ENCODE data around the gene GGTLC1. TPM values are rescaled to one million over a fixed set of nuclear protein-coding genes. Genes with fewer than 3 reads are reported as not detected.
A peak's percentile ranks its signal among the peaks of the same experiment; 100 is the strongest.

The GGTLC1 gene
- total and polyA plus RNA-seq, 8 donors: not detected

DNA sequence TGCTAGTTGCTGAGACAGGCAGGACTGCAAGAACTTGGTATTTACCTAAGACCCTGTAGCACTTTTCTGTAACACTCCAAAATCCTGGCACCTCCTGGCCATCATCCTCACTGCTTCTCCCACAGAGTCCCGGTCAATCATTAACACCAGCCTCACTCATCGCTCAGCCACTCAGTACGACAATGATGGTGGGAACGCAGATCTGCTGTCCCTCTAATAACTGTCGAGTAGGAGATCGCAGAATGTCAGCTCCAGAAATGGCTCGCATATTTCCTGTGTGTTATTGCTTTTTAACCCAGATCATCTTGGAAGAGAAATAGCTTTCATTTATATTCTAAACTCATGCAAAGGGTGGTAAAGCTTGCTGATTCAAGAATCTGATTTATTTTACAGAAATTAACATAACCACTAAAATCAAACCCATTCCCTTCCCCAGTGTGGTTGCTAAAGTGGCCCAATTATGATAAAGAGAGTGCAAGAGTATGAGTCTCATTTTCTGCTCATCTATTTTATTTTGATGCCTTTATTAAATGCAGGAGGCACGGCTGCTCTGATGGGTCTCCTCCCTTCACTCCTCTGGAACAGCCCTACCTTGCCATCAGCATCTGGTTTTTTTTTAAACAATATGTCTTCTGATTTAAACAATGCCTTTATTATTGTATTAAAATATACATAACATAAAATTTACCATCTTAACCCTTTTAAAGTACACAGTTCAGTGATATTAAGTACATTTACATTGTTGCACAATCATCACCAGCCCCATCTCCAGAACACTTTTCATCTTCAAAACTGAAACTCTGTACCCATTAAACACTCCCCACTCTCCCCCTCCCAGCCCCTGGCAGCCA lies 28.3 kb upstream of the GGTLC1 start:
- WGBS, 5 donors: 57 to 67% (median 62%) methylated on average over 8 of the region's 8 CpGs
- TF ChIP-seq EP300 (IDR thresholded peaks at IDR 0.05): no peak
- Histone ChIP-seq H3K36me3 (no peaks in the 10 kb centered on the region), H3K27me3 (peaks cover 0 to 23% (median 0%) of the 10 kb centered on the region in 3 donors), H3K4me3 (no peak overlapping the region), H3K4me1 (no peaks in the 10 kb centered on the region), H3K9me3 (no peaks in the 10 kb centered on the region), H3K27ac (no peak overlapping the region)
- intact Hi-C loops (cut with DNase I; ENCODE audit: low total_unique reads): no loop called here
- peak in 1 of 2 donors; percentile 16 for DNase-seq

DNA sequence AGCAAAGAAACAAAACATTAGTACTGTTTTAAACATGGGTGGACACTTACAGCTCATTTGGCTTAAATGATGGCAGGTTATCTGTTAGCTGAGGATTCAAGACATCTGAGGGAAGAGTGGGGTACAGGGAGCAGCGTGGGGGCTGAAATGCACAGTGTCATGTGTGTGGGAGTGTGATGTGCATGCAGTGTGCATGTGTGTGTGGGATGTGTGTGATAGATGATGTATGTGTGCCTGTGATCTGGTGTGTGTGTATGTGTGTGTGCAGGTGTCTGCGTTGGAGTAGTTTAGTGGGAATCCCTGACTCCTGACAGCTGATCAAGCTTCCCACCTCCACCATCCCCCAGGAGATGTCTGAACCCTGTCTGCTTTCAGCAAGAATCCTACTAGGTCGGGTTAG lies 25.4 kb upstream of the GGTLC1 start:
- Histone ChIP-seq H3K27ac (no peak overlapping the region), H3K27me3 (peaks cover 0 to 22% (median 0%) of the 10 kb centered on the region in 3 donors), H3K4me3 (no peak overlapping the region), H3K9me3 (no peaks in the 10 kb centered on the region), H3K36me3 (no peaks in the 10 kb centered on the region), H3K4me1 (no peaks in the 10 kb centered on the region)
- TF ChIP-seq POLR2A (IDR thresholded peaks at IDR 0.05): no peak
- TF ChIP-seq, protein P1, sequence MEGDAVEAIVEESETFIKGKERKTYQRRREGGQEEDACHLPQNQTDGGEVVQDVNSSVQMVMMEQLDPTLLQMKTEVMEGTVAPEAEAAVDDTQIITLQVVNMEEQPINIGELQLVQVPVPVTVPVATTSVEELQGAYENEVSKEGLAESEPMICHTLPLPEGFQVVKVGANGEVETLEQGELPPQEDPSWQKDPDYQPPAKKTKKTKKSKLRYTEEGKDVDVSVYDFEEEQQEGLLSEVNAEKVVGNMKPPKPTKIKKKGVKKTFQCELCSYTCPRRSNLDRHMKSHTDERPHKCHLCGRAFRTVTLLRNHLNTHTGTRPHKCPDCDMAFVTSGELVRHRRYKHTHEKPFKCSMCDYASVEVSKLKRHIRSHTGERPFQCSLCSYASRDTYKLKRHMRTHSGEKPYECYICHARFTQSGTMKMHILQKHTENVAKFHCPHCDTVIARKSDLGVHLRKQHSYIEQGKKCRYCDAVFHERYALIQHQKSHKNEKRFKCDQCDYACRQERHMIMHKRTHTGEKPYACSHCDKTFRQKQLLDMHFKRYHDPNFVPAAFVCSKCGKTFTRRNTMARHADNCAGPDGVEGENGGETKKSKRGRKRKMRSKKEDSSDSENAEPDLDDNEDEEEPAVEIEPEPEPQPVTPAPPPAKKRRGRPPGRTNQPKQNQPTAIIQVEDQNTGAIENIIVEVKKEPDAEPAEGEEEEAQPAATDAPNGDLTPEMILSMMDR (IDR thresholded peaks at IDR 0.05): no peak
- no peak for TF ChIP-seq POLR2AphosphoS5 (IDR thresholded peaks at IDR 0.05)
- TF ChIP-seq EP300 (IDR thresholded peaks at IDR 0.05): no peak
- 62 to 84% (median 70%) methylated on average over 3 of the region's 3 CpGs for WGBS, 5 donors
- intact Hi-C loops (cut with DNase I; ENCODE audit: low total_unique reads): no loop called here
- DNase-seq: no peak

- no peaks in the 10 kb centered on the region for H3K36me3 ChIP-seq
- H3K27ac ChIP-seq: no peak overlapping the region
- H3K27me3 ChIP-seq: peaks cover 0 to 20% (median 0%) of the 10 kb centered on the region in 3 donors
- no peaks in the 10 kb centered on the region for H3K4me1 ChIP-seq
- 76 to 83% (median 79%) methylated on average over 6 of the region's 6 CpGs for WGBS, 5 donors
- H3K9me3 ChIP-seq: no peaks in the 10 kb centered on the region
- intact Hi-C loops (cut with DNase I; ENCODE audit: low total_unique reads): no loop called here
- H3K4me3 ChIP-seq: no peak overlapping the region
- no peak for DNase-seq
- no peak for TF ChIP-seq POLR2A (IDR thresholded peaks at IDR 0.05)
- no peak for TF ChIP-seq EP300 (IDR thresholded peaks at IDR 0.05)
- no peak for TF ChIP-seq POLR2AphosphoS5 (IDR thresholded peaks at IDR 0.05)
- TF ChIP-seq, protein P1 (IDR thresholded peaks at IDR 0.05): no peak
Observed at GRCh38 chr20:24011282-24011681, 22.7 kb upstream of the GGTLC1 start.

DNA sequence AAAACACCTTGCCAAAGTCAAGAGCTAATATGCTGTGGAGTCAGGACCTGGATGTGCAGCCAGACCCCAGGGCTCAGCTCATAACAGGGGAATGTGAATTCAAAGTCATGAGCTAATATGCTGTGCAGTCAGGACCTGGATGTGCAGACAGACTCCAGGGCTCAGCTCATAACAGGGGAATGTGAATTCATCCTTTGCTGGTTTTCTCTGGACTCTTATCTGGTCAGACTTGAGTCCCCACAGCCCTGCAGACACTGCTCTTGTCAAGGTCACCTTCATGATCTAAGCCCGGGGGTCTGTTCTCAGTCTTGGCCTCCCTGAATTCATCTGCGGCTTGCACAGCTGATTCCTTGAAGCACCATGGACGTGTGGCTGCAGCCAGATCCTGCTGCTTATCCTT lies 19.2 kb upstream of the GGTLC1 start:
- WGBS, 5 donors: 71 to 81% (median 78%) methylated on average over 3 of the region's 3 CpGs
- no peak overlapping the region for H3K4me3 ChIP-seq
- no peaks in the 10 kb centered on the region for H3K4me1 ChIP-seq
- H3K27ac ChIP-seq: no peak overlapping the region
- no peaks in the 10 kb centered on the region for H3K36me3 ChIP-seq
- H3K27me3 ChIP-seq: peaks cover 0 to 26% (median 0%) of the 10 kb centered on the region in 3 donors
- intact Hi-C loops (cut with DNase I; ENCODE audit: low total_unique reads): no loop called here
- no peaks in the 10 kb centered on the region for H3K9me3 ChIP-seq
- TF ChIP-seq POLR2AphosphoS5 (IDR thresholded peaks at IDR 0.05): no peak
- TF ChIP-seq, protein P1 (IDR thresholded peaks at IDR 0.05): no peak
- DNase-seq: no peak

DNA sequence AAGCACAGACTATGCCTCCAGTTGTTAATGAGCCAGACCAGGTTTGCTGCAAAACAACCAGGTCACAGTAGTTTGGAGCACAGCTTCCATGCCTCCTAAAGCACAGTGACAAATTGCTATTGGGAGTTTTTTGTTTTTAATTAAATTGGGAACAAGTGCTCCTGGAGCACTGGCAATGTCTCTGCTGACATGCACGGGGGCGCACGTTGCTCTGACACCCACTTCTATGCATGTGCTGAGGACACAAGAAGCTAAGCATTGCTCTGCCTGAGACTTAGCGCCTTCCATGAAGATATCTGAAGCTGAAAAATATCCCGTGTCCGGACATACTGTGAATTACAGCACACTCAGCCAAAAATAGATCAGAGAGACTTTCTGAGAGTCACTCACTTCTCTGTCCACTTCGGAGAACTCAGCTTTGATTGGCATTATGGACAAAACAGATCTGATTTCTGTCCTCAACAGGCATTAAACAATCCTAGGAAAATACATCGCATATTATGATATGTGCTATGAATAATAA lies 18.6 kb upstream of the GGTLC1 start:
- Histone ChIP-seq H3K36me3 (no peaks in the 10 kb centered on the region), H3K27me3 (peaks cover 0 to 21% (median 0%) of the 10 kb centered on the region in 3 donors), H3K4me1 (no peaks in the 10 kb centered on the region), H3K9me3 (no peaks in the 10 kb centered on the region), H3K4me3 (no peak overlapping the region), H3K27ac (no peak overlapping the region)
- 65 to 80% (median 76%) methylated on average over 8 of the region's 8 CpGs for WGBS, 5 donors
- no peak for DNase-seq
- no peak for TF ChIP-seq POLR2AphosphoS5 (IDR thresholded peaks at IDR 0.05)
- TF ChIP-seq, protein P1 (IDR thresholded peaks at IDR 0.05): no peak
- no peak for TF ChIP-seq POLR2A (IDR thresholded peaks at IDR 0.05)
- no peak for TF ChIP-seq EP300 (IDR thresholded peaks at IDR 0.05)
- intact Hi-C loops (cut with DNase I; ENCODE audit: low total_unique reads): no loop called here
